Body of pancreas (tissue), 4 donors: ENCODE data around the gene PRKD1. TPM values are rescaled to one million over a fixed set of nuclear protein-coding genes. Genes with fewer than 3 reads are reported as not detected.

ENCODE experiments used
- ATAC-seq: fragments of 150-250 bp; one replicate; pipeline ENCODE4 v1.9.1; 2016
- DNase-seq, 4 donors: peaks; one replicate each; pipeline ENCODE4 v3.0.0-alpha.2; 2019
- H3K27ac ChIP-seq, 4 donors: fragments of 200-600 bp; sonication (generic); 1 replicate in 3 of 4; 2 replicates in 1 of 4; pipeline versions ENCODE4 v1.5.1 to v1.6.1; 2016 to 2019; ENCODE audit warnings: mild to moderate bottlenecking in 1 of 4, mixed read lengths in 1 of 4, moderate library complexity in 1 of 4
- H3K27me3 ChIP-seq, 2 donors: fragments of 200-600 bp; sonication (generic); one replicate each; pipeline ENCODE4 v1.6.0; 2016; ENCODE audit warnings: mild to moderate bottlenecking in 1 of 2
- H3K36me3 ChIP-seq, 2 donors: fragments of 200-600 bp; sonication (generic); replicated peaks in 1 of 2; 2 replicates each; pipeline ENCODE4 v1.5.1; 2016; ENCODE audit warnings: low read depth in 2 of 2; ENCODE audit not compliant: insufficient read depth in 1 of 2
- H3K4me1 ChIP-seq: fragments of 200-600 bp; sonication (generic); one replicate; pipeline ENCODE4 v1.6.0; 2016
- H3K4me3 ChIP-seq, 2 donors: fragments of 200-600 bp; sonication (generic); 1 replicate in 1 of 2; 2 replicates in 1 of 2; pipeline ENCODE4 v1.5.1; 2016 to 2019
- H3K9me3 ChIP-seq, 3 donors: fragments of 200-600 bp; sonication (generic); 1 replicate in 2 of 3; 2 replicates in 1 of 3; pipeline ENCODE4 v1.5.1; 2016
- POLR2A ChIP-seq, 3 donors: fragments of 450-650 bp; IDR thresholded peaks; one replicate each; pipeline ENCODE4 v1.6.1; 2016; ENCODE audit warnings: antibody characterized with exemption in 3 of 3, mild to moderate bottlenecking in 2 of 3
- WGBS, 2 donors: methylation state at CpG; one replicate each; pipeline ENCODE4 v1.1.5; 2017; 5-methylcytosine and 5-hydroxymethylcytosine counted together
- intact Hi-C: fragments of 100-400 bp; cut with DNase I; formaldehyde crosslinking; loops from one replicate; pipeline ENCODE4 v1.15.1; 2023
- total RNA-seq, 2 donors: library from RNA; depleted of rRNA; stranded (reverse); fragments of >200 nt; gene quantifications; one replicate each; pipeline ENCODE4 v1.1.0, GENCODE V29; 2016
- TF ChIP-seq, protein P1 (sequence below), 7 experiments: fragments of 450-650 bp in 4 of 7; fragments of 200-600 bp in 3 of 7; sonication (generic) in 3 of 7; IDR thresholded peaks; one replicate each; pipeline ENCODE4 v1.5.1; 2016 to 2019; ENCODE audit warnings: antibody characterized with exemption in 7 of 7

The PRKD1 gene
- total RNA-seq, 2 donors from 2014 or later: 5.3 to 14.8 TPM

DNA sequence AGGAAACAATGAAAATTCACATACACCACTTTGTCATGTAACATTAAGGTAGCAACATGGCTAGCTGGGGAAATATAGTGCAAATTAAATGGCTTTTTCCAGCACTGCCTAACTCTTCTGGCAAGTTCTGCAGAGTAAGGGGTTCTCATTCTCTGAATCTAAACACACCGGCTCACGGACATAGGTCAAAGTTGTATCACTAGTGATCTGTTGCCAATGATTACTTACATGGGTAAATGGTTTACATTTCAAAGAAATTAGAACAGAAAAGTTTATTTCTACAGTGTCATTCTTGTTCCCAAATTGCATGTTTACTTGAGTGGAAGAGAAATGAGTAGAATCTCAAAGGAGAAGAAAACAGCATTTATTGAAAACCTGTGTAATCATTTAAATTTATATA, 381.9 kb downstream of the PRKD1 start:
- Histone ChIP-seq H3K4me3 (no peak overlapping the region), H3K4me1 (no peaks in the 10 kb centered on the region), H3K9me3 (no peaks in the 10 kb centered on the region), H3K27me3 (no peaks in the 10 kb centered on the region), H3K36me3 (no peaks in the 10 kb centered on the region), H3K27ac (no peak overlapping the region)
- WGBS, 2 donors: 69 to 75% methylated on average over 2 of the region's 2 CpGs
- intact Hi-C loops: loop anchor here (5.0 kb wide), 1 partner anchor 462 kb away; no protein-coding TSS in a partner anchor
- ATAC-seq: no peak
- no peak for TF ChIP-seq POLR2A (IDR thresholded peaks at IDR 0.05)
- TF ChIP-seq, protein P1, sequence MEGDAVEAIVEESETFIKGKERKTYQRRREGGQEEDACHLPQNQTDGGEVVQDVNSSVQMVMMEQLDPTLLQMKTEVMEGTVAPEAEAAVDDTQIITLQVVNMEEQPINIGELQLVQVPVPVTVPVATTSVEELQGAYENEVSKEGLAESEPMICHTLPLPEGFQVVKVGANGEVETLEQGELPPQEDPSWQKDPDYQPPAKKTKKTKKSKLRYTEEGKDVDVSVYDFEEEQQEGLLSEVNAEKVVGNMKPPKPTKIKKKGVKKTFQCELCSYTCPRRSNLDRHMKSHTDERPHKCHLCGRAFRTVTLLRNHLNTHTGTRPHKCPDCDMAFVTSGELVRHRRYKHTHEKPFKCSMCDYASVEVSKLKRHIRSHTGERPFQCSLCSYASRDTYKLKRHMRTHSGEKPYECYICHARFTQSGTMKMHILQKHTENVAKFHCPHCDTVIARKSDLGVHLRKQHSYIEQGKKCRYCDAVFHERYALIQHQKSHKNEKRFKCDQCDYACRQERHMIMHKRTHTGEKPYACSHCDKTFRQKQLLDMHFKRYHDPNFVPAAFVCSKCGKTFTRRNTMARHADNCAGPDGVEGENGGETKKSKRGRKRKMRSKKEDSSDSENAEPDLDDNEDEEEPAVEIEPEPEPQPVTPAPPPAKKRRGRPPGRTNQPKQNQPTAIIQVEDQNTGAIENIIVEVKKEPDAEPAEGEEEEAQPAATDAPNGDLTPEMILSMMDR (IDR thresholded peaks at IDR 0.05): no peak
- no peak for DNase-seq

DNA sequence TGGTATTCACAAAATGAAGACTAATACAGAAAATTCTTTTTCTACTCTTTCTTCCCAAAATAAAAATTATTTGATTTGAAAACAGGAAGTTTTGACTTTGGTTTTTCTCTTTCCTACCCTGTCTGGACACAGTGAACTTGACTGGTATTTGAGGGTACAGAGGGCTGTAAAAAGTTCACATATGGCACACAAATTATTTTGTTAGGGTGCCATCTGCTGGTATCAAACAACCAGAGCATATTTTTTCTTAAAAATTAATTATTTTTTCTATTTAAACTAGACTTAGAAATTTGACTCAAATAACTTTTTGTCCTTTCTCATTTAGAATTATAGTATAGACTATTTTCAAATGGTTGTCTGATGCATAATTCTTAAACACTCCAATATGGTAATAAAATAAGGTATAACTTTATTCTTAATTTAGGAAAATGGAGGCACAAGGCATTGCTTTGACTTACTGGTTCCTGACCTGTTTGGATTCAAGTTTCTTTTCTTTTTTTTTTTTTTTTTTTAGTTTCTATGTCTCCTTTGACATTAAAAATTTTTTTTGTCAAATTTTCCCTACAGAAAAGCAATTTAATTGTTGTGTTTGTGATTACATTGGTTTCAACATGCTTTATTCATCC, 390.6 kb downstream of the PRKD1 start:
- no peak for DNase-seq

DNA sequence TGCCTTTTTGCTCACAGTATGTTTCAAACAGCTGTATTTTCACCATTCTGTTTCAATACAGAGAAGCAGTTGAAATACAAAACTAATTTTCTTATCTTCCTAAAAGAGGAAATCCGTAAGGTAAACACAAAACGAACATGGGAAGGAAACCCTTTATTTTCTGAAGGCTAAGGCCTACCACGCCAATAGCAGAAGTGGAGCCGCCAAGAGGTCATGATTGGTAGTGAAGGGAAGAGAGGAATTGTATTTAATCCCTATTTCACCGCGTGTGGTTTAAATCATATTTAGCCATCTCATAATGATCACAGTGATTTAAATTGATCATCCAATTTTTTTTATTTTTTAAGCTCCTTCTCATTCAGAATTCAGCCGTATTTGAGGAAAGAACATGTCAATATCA, 398.2 kb downstream of the PRKD1 start:
- no peaks in the 10 kb centered on the region for H3K27me3 ChIP-seq
- no peaks in the 10 kb centered on the region for H3K4me1 ChIP-seq
- no peak for DNase-seq
- H3K27ac ChIP-seq: no peak overlapping the region
- intact Hi-C loops: no loop called here
- TF ChIP-seq, protein P1 (IDR thresholded peaks at IDR 0.05): peak in 2 of 7 experiments; percentile 6 to 17
- no peak for TF ChIP-seq POLR2A (IDR thresholded peaks at IDR 0.05)
- no peaks in the 10 kb centered on the region for H3K9me3 ChIP-seq
- H3K4me3 ChIP-seq: no peak overlapping the region
- ATAC-seq: no peak
- WGBS, 2 donors: 51 to 54% methylated on average over 7 of the region's 7 CpGs
- H3K36me3 ChIP-seq: no peaks in the 10 kb centered on the region

More for the DNA sequence above, 390.6 kb downstream of the PRKD1 start:
- Histone ChIP-seq H3K9me3 (no peaks in the 10 kb centered on the region), H3K36me3 (no peaks in the 10 kb centered on the region), H3K27ac (no peak overlapping the region), H3K4me1 (no peaks in the 10 kb centered on the region), H3K4me3 (no peak overlapping the region), H3K27me3 (no peaks in the 10 kb centered on the region)
- TF ChIP-seq, protein P1 (IDR thresholded peaks at IDR 0.05): peak in 6 of 7 experiments; percentile 30 to 44 (median 35)
- TF ChIP-seq POLR2A (IDR thresholded peaks at IDR 0.05): no peak
- intact Hi-C loops: loop anchor here (5.0 kb wide), 1 partner anchor 780 kb away; no protein-coding TSS in a partner anchor
- ATAC-seq: no peak

DNA sequence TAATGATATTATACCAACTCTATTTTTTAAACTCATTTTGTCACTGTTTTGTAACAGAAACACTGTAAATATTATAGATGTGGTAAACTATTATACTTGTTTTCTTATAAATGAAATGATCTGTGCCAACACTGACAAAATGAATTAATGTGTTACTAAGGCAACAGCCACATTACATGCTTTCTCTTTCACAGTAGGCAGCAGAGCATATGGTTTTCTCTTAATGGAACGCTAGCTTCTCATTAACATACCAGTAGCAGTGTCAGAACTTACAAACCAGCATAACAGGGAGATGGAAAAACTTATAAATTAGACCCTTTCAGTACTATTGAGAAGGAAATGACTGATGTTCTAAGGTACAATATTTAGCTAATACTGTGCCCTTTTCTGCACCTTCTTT, 398.8 kb downstream of the PRKD1 start:
- Histone ChIP-seq H3K27me3 (no peaks in the 10 kb centered on the region), H3K4me3 (no peak overlapping the region), H3K4me1 (no peaks in the 10 kb centered on the region), H3K27ac (no peak overlapping the region), H3K36me3 (no peaks in the 10 kb centered on the region), H3K9me3 (no peaks in the 10 kb centered on the region)
- no peak for ATAC-seq
- no peak for DNase-seq
- TF ChIP-seq, protein P1 (IDR thresholded peaks at IDR 0.05): no peak
- TF ChIP-seq POLR2A (IDR thresholded peaks at IDR 0.05): no peak
- intact Hi-C loops: no loop called here
- 10 to 52% methylated on average over 1 of the region's 1 CpG for WGBS, 2 donors

DNA sequence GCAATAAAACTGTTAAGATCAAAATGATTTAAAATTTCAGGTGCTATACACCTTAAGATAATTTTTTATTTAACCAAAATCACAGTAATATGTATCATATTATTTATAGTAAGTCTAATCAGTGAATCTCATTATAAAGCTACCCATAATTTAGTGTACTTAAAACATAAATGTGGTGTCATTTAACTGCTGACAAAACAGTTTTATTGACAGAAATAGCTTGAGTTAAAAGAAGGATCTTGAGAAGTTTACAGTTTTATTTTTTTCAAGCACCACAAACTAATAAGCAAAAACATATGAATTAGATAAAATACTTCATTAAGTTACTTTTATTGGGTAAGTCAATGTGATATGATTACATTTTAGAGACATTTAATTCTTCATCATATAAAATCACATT, 400.4 kb downstream of the PRKD1 start:
- Histone ChIP-seq H3K36me3 (no peaks in the 10 kb centered on the region), H3K4me1 (no peaks in the 10 kb centered on the region), H3K9me3 (no peaks in the 10 kb centered on the region), H3K4me3 (no peak overlapping the region), H3K27ac (no peak overlapping the region), H3K27me3 (no peaks in the 10 kb centered on the region)
- ATAC-seq: no peak
- no peak for DNase-seq
- intact Hi-C loops: no loop called here
- TF ChIP-seq, protein P1 (IDR thresholded peaks at IDR 0.05): no peak
- TF ChIP-seq POLR2A (IDR thresholded peaks at IDR 0.05): no peak
